HG03025 (cell line): Measurements from ENCODE around the gene PHGDH.

Experiments
- ATAC-seq: cut with Tn5 transposase; IDR thresholded peaks from one replicate; pipeline ENCODE4 v1.9.1; 2021; ENCODE audit warnings: mild to moderate bottlenecking, moderate library complexity; ENCODE audit not compliant: unreplicated experiment, low FRiP score

The PHGDH gene

DNA sequence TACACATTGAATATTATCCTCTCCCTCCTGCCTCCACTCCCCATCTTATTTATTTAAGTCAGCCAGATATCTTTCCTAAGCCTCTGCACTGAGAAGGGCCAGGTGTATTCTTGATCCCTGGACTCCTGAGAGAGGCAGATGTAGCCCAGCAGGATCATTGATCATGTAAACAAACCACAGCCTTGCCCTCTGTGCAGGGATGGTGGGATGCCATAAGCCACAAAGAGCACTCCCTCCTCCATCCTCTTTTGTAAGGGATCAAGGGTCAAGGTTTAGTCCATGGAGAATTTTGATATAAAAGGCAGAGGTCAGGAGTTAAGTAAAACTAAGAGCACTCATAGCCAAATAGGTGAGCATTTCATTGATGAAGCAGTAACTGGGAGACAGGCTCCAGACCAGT lies 17.3 kb downstream of the PHGDH start:
- no peak for ATAC-seq

DNA sequence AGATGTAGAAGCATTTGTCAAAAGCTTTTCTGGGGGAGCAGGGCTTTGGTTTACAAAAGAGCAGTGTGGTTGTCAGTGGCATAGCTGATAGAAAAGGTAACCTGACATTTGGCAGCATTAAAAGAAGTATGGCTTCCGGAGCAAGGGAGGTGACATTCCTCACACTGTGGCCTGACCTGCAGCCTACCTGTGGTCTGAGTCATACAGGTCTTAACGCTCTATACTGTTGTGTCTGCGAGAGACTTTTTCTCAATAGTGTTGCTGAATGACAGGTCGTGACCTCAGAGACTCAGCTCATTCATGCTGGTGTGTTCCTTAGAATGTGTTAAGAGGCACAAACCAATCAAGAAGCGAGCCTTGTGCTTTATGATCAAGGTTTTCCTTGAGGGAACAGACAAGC lies 19.3 kb downstream of the PHGDH start:
- ATAC-seq, result no peak

DNA sequence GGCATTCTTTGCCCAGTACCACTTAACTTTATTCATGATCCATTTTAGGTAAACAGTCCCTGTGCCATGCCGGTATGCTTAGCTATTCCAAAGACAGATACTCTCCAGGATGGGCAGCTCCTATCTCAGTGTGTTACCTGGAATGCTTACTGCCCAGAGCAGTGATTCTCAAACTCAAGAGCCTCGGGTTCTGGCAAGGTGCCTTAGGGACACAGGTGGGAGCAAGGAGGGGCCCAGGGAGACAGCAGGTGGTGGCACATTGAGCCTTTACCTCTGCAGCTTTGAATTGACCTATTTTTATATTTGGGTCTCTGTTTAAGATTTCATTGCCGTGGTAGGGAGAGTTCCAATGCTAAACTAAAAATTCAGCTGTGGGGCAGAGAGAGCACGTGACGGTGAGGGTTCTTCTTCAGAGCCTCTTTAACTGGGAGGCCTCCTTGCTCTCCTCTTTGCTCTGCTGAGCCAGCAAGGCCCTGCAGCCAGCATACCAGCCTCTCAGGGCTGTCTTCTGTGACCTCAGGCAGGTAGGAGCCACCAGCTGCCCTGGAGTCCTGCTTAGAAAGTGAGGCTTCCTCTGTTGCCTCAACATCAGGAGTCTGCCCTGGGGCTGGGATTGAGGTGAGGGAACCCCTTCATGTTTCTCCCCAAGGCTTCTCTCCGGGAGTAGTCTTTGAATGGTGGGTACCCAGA lies 20.2 kb downstream of the PHGDH start:
- ATAC-seq, result no peak

DNA sequence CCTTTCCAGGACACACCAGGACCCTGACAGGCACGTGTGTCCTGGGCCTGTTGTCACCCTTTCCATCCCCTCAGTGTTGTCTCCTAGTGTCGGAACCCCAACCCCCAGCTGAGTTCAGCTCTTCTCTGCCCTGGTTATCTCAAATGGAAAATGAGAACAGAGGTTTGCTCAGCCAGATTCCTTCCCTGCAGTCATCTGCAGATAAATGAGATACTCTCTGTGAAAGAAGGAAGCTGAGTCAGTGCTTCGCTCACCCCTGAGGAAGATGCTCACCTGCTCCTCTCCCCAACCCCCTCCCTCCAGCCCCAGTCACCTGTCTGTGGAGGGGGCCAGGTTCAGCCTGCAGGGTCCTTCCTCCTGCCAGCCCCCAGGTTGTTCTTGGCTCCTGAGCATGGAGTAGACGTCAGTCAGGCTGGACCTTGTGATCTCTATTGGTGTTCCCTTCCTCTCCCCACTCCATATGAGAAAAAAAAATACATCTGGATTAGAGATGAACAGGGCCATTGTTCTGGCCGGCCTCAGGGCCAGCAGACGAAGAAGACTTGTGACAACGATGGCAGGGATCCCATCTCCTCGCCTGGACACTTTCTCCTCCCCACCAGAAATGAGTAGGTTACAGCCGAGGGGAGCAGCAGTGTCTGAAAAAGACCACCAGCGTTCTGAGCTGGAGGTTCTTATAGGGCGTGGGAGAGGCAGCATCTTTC lies 20.9 kb downstream of the PHGDH start:
- ATAC-seq, result no peak

DNA sequence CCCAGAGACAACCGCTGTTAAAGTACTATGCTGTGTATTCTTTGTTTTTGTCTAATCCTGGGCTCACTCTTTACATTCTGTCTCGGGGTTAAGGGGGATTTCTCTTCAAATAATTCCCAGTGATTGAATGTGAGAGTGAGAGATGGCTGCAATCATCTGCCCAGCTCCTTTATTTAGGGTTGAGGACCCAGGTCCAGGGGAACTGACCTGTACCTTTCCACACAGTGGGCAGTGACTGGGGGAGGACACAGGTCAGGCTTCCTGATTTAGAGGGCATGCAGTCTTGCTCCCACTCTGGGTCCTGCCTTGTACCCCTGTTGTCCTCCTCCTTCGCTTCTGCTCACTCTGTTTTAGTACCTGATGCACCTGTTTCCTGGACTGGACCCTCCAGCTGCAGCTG lies 22.0 kb downstream of the PHGDH start:
- ATAC-seq, result no peak

DNA sequence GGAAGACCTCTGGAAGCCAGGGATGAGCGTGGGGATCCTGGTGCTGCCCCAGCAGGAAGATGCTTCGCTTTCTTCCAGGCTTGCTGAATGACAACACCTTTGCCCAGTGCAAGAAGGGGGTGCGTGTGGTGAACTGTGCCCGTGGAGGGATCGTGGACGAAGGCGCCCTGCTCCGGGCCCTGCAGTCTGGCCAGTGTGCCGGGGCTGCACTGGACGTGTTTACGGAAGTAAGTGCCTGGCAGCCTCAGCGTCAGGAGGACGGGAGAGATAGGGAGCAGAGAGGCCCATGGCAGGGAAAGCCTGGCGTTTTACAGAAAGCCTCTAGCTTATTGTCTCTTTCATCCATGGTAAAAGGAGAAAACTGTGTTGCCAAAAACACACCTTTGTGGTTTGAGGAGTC lies 23.5 kb downstream of the PHGDH start:
- no peak for ATAC-seq

DNA sequence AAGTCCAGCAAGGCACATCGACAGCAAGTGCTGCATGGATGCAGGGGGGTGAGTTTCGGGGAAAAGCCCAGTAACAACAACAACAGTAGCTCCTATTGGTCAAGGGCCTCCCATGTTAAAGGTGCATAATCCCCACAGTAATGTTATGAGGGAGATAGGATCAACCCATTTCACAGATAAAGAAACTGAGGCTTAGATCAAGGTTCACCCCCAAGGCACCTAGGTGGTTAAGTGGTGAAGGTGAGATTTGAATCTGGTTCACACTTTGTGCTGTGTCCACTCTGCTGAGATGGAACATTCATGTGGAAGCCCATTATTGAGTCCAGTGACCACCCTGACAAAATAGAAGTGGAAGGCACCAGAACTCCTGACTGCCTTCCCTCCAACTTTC lies 24.9 kb downstream of the PHGDH start:
- ATAC-seq, result no peak

DNA sequence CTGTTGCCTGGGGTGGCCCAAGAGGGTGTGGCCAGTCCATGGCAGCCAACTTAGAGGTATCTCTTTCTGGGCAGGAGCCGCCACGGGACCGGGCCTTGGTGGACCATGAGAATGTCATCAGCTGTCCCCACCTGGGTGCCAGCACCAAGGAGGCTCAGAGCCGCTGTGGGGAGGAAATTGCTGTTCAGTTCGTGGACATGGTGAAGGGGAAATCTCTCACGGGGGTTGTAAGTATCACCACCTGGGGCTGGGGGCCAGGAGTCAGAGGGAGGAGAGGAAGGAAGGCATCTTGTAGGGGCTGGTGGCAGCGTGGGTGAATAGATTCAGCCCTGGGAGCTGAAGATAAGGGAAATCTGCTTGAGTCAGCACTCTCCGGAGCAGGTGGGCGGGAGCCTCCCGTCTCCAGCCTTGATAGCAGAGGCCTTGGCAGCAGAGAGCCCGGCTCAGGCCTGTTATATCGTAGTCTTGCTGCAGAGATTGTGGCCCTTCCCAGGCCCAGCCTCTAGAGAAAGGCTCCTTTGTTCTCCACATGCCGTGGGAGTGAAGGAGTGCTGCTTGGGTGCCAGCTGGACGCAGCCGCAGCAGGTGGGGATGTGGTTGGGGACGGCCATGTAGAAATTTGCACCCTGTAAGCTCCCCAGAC lies 25.4 kb downstream of the PHGDH start:
- no peak for ATAC-seq

DNA sequence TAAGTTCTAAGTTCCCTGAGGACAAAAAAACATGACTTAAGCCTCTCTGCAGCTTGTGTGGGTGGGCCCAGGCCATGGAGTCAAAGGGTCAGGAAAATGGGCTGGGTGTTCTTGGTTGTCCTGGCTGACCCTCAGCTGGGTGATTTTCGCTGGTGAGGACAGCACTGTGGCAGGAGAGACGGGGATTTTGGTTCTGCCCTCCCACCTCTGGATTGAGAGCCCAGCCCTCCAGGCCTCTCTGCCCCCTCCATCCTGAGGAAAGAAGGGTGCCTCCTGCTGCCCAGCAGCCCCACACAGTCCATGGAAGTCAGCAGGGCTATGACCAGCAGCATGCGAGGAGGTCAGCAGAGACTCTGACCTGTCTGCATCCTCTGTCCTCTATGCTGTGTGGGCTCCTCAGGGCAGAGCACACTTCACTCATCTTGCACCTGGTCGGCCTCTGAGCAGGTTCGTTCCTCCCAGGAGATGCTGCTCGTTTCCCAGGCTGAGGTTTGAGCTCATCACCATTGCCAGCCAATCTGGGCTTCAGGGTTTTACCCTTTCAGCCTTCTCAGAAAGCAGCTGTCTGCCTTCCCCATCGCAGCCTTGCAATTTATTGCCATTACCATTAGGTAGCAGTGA lies 26.5 kb downstream of the PHGDH start:
- no peak for ATAC-seq

DNA sequence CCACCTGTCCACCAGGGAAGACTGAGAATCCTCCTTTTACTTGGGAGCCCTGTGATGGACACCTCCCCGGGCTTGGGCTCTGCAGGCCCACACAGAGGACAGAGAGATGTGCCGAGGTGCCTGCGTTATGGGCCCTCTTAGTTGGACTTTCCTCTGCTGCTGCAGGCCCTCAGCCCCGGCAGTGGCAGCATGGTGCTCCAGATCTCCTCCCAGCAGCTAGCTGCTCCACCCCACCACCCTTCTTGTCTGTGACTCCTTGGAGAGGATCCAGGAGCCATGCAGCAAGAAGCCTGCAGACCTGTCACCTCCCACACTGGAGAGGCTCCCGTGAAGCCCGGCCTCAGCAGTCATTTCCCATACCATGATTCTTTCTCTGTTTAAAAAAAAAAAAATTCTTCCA lies 27.4 kb downstream of the PHGDH start:
- no peak for ATAC-seq

DNA sequence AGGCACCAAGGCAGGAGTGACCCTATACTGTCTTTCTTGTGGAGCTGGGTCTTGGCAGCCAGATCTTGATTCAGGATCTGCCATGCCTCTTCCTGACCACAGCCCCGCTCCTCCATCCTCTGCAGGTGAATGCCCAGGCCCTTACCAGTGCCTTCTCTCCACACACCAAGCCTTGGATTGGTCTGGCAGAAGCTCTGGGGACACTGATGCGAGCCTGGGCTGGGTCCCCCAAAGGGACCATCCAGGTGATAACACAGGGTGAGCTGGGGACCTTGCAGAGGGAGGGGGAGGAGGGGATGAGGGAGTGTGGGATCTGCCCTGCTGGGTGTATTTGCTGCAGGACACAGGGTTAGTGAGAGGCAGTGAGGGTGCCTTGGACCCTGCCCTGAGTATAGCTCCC lies 28.5 kb downstream of the PHGDH start:
- no peak for ATAC-seq

DNA sequence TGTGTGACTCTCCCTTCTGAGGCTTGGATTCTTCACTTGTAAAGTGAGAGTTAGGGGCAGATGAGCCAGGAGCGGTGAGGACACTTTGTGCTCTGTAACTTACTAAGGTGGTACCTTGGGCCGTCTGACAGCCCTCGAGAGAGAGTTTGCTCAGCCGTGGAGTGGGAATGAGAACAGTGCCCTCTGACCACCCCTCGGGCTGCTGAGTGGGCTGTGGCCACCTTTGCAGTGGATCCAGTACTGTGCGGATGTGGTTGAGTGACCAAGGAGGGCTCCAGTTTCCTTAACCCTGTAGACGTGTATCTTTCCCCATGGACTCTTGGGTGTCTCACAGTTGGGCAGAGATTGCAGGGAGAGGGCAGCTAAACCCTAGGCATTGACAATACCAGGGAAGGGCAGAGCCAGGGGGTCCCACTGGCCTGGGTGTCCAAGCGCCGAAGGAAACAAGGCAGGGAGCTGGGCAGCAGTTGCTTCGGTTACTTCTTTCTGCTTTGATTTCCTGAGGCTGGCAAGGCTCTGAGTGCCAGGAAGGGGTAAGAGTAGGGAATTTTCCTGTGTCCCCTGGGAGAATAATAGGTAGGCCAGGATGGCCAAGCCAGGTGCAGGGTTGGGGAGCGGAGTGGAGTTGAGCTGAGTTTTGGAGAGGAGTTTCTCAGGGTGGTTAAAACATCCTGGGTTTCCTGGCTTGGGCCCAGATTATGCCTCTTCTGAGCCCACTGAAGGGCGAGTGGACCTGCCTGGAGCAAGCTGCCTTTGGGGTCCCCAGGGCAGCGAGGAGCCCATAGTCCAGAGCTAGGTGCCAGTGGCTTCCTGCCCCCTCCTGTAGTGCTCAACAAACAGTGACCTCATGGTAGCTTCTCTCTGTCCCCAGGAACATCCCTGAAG lies 29.4 kb downstream of the PHGDH start:
- no peak for ATAC-seq

DNA sequence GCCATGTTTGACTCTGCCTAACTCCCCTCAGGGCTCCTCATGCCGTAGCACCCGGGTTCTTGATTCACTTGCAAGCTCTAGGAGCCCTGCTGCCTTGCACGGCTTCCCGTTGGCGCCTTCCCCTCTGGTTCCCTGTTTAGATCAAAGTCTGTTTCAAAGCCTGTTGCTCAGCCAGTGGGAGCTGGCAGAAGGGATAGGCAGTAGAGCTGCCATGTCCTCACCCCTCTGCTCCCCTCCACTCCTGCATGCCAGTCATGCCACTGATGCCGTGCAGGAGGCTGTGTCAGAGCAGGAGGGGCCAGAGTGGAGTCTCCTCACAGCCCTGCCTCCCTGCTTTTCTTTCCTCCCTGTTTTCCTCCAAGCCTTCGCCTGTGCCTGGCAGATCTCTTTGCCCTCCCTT lies 30.5 kb downstream of the PHGDH start:
- no peak for ATAC-seq

DNA sequence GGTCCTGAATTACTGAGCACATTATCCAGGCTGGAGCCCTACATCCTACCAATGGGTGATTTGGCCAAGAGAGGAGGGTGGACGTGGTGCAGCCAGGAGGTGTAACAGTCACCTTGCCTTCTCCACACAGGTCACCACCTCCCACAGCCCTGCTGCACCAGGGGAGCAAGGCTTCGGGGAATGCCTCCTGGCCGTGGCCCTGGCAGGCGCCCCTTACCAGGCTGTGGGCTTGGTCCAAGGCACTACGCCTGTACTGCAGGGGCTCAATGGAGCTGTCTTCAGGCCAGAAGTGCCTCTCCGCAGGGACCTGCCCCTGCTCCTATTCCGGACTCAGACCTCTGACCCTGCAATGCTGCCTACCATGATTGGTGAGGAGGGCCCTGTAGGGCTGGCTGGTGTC lies 30.9 kb downstream of the PHGDH start:
- no peak for ATAC-seq

DNA sequence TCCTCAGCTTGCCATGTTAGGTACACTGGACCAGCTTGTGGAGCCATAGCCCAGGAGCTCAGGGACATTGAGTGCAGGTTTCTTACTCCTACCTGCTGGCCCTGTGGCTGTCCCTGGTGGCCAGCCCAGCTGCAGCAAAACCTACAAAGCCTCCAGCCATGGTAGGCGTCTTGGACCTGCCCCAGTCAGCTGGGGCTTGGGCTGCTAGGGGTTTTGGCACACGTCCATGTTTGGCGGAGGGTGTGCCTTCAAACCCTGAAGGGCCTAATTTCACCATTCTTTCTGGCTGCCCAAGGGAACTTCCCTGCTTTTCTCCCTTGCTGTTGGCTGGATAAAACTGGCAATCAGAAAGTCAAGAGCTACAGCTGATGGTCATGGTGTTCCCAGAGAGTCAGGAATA lies 31.6 kb downstream of the PHGDH start:
- no peak for ATAC-seq

DNA sequence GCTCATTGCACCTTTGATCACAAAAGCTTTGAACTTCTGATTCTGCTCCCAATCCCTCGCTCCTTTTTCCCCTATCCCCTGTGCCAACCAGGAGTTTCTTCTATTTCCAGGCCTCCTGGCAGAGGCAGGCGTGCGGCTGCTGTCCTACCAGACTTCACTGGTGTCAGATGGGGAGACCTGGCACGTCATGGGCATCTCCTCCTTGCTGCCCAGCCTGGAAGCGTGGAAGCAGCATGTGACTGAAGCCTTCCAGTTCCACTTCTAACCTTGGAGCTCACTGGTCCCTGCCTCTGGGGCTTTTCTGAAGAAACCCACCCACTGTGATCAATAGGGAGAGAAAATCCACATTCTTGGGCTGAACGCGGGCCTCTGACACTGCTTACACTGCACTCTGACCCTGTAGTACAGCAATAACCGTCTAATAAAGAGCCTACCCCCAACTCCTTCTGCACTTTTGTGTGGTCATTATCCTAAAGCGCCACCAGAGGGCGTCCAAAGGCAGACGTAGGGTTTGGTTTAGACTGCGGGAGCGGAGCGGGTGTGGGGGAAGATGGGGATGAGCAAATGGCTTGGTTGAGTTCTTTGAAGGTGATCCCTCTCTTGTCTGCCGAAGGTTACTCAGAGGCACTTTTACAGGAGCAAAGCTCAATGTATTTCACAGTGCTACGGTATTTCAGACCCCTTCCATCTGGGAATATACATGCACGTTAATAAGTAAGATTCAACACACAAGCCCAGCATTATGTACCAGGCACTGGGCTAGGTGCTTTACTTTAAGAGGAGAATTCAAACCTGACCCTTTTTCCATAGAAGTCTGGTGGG lies 32.3 kb downstream of the PHGDH start:
- peak; percentile 57 for ATAC-seq

DNA sequence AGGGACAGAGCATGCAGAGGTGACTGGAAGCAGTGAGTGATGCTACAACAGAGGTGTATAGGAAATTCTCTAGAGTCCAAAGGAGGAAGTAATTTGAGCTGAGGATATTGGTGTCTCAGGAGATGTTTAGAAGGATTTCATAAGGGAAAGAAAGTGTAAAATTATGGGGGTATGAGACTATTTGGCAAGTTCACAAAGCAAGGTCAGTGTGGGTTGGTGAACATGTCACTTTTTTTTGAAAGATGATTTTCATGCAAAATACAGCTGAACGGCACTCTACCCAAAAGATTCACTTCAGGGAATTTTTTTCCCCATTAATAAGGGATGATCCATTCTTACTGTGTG lies 32.8 kb downstream of the PHGDH start:
- ATAC-seq, result no peak

DNA sequence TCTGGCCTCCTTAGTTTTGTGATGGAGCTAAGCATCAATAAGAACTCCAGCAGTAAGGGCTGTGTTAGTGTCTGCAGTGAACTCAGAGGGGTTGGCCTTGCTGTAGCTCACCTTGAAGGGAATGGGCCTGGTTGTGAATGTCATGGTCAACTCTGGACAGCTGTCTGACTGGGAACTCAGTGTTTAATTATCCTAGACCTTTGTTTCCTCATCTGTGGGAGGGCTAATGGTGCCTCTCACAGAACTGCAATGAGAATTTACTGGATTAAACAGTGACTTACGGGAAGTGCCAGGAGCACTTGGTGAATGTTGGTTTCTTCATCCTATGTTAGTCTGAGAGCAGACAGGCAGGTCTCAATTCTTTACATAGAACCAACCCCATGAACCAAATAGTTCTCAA lies 33.3 kb downstream of the PHGDH start:
- ATAC-seq, result no peak

DNA sequence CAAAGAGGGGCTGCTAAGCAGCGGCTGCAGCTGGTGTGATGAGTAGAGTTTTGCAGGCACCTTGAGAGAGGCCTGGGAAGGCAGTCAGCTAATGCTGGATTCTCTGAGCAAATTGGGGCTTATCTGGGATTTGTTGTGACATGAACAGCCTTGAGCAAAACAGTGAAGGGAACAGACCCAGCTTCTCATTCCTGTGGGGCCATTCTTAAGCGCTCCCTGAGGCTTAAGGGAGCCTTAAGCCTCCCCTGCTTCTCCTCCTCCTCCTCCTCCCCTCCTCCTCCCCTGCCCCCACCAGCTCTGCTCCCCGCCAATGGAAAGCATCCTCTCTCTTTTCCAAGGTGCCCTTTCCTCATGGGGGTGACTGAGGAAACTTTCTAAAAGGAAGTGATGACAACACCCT lies 35.7 kb downstream of the PHGDH start:
- ATAC-seq, result no peak

DNA sequence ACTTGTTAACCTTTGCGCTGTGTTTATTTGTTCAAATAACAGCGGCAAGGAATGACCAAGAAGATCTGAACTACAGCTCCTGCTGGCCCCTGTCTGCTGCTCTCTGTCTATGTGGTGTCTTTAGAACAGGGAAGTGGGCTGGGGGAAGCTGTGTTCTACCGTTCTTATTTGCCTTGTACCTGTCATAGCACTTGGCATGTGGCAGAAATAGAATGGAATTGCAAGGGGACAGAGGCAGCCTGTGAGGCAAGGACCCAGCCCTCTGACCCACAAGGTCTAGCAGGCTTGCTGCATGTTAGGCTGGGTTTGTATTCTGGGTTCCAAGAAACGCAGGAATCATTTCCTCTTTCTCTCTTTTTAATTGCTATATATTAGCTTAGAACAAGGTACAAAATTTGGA lies 36.3 kb downstream of the PHGDH start:
- ATAC-seq, result no peak
